Measurements from ENCODE around the gene DNHD1. TPM values are rescaled to one million over a fixed set of nuclear protein-coding genes. Genes with fewer than 3 reads are reported as not detected.

DNHD1 gene
- polyA plus RNA-seq, 3 donors = 0.24 to 21.0 (median 0.59) TPM

- no peak overlapping the region for H3K27ac Mint-ChIP-seq
Observed at GRCh38 chr11:6553634-6554033, 56.6 kb downstream of the DNHD1 start.

GRCh38 chr11:6554828-6555706, 58.0 kb downstream of the DNHD1 start:
- Mint-ChIP-seq H3K9me3 (no peaks in the 10 kb centered on the region), H3K27me3 (ENCODE audit: low read depth in 3 of 3) (peaks cover 0 to 1% (median 0%) of the 10 kb centered on the region in 3 donors), H3K4me1 (no peaks in the 10 kb centered on the region), H3K36me3 (peaks cover 2 to 3% of the 10 kb centered on the region in 2 donors), H3K4me3 (no peak overlapping the region), H3K27ac (no peak overlapping the region)
- Histone ChIP-seq H3K36me3 (replicated peaks in 1 of 2; ENCODE audit: control insufficient read depth in 1 of 2, insufficient read depth in 2 of 2, low read length in 2 of 2) (no peaks in the 10 kb centered on the region), H2AFZ (ENCODE audit: insufficient read depth, low read depth, low read length, poor library complexity, severe bottlenecking) (no peak overlapping the region), H3K4me2 (replicated peaks; ENCODE audit: extremely low read depth, low read length, poor library complexity, severe bottlenecking) (no peak overlapping the region), H3K27me3 (ENCODE audit: control insufficient read depth in 2 of 2, insufficient read depth in 2 of 2, low read length in 2 of 2) (no peaks in the 10 kb centered on the region), H4K20me1 (ENCODE audit: insufficient read depth, low read length) (no peaks in the 10 kb centered on the region), H3K27ac (ENCODE audit: low read depth in 1 of 2, low read length in 2 of 2) (no peak overlapping the region), H3K4me3 (replicated peaks in 1 of 3; ENCODE audit: low read depth in 2 of 3, low read length in 3 of 3) (no peak overlapping the region), H3K9me3 (replicated peaks in 1 of 2; ENCODE audit: control insufficient read depth in 1 of 2, insufficient read depth in 1 of 2, low read length in 2 of 2) (no peaks in the 10 kb centered on the region), H3K9ac (ENCODE audit: insufficient read depth, low read length, poor library complexity, severe bottlenecking) (no peak overlapping the region), H3K4me1 (ENCODE audit: control insufficient read depth in 1 of 2, insufficient read depth in 2 of 2, low read length in 2 of 2) (no peaks in the 10 kb centered on the region), H3K79me2 (ENCODE audit: insufficient read depth, low read length) (no peaks in the 10 kb centered on the region)
- TF ChIP-seq CTCF (IDR thresholded peaks at IDR 0.05) = no peak
- intact Hi-C loops (cut with micrococcal nuclease) = no loop called here
- no peak for DNase-seq
- no CpG with 5 or more reads among the region's 5 CpGs for WGBS (ENCODE audit: insufficient coverage)

More at GRCh38 chr11:6553634-6554033, 56.6 kb downstream of the DNHD1 start:
- no peak for DNase-seq
- intact Hi-C loops (cut with micrococcal nuclease) = no loop called here
- Mint-ChIP-seq H3K4me1 (no peaks in the 10 kb centered on the region), H3K36me3 (no peaks in the 10 kb centered on the region), H3K9me3 (no peaks in the 10 kb centered on the region), H3K27me3 (ENCODE audit: low read depth in 3 of 3) (peaks cover 0 to 1% (median 0%) of the 10 kb centered on the region in 3 donors), H3K4me3 (no peak overlapping the region)
- Histone ChIP-seq H3K79me2 (ENCODE audit: insufficient read depth, low read length) (no peaks in the 10 kb centered on the region), H3K4me3 (replicated peaks in 1 of 3; ENCODE audit: low read depth in 2 of 3, low read length in 3 of 3) (no peak overlapping the region), H3K9ac (ENCODE audit: insufficient read depth, low read length, poor library complexity, severe bottlenecking) (no peak overlapping the region), H3K4me2 (replicated peaks; ENCODE audit: extremely low read depth, low read length, poor library complexity, severe bottlenecking) (no peak overlapping the region), H3K9me3 (replicated peaks in 1 of 2; ENCODE audit: control insufficient read depth in 1 of 2, insufficient read depth in 1 of 2, low read length in 2 of 2) (no peaks in the 10 kb centered on the region), H2AFZ (ENCODE audit: insufficient read depth, low read depth, low read length, poor library complexity, severe bottlenecking) (no peak overlapping the region), H3K4me1 (ENCODE audit: control insufficient read depth in 1 of 2, insufficient read depth in 2 of 2, low read length in 2 of 2) (no peaks in the 10 kb centered on the region), H3K36me3 (replicated peaks in 1 of 2; ENCODE audit: control insufficient read depth in 1 of 2, insufficient read depth in 2 of 2, low read length in 2 of 2) (no peaks in the 10 kb centered on the region), H3K27ac (ENCODE audit: low read depth in 1 of 2, low read length in 2 of 2) (no peak overlapping the region), H4K20me1 (ENCODE audit: insufficient read depth, low read length) (no peaks in the 10 kb centered on the region), H3K27me3 (ENCODE audit: control insufficient read depth in 2 of 2, insufficient read depth in 2 of 2, low read length in 2 of 2) (no peaks in the 10 kb centered on the region)
- TF ChIP-seq CTCF (IDR thresholded peaks at IDR 0.05) = no peak
